ENCODE results near the gene SLC48A1. TPM values are rescaled to one million over a fixed set of nuclear protein-coding genes. Genes with fewer than 3 reads are reported as not detected.

The SLC48A1 gene
- total RNA-seq, 4 donors from 2014 or later: 18.9 to 35.4 (median 25.4) TPM

- DNase-seq: no peak
- 92 to 95% methylated on average over 11 to 12 of the region's 19 CpGs for WGBS, 2 donors
- H3K27ac ChIP-seq: peak overlapping the region in 2 of 4 donors; percentile 92 to 93
- no peaks in the 10 kb centered on the region for H3K9me3 ChIP-seq
- peaks cover 5 to 60% (median 6%) of the 10 kb centered on the region in 3 donors for H3K36me3 ChIP-seq
- no peak overlapping the region for H3K4me3 ChIP-seq
- no peaks in the 10 kb centered on the region for H3K27me3 ChIP-seq
- H3K4me1 ChIP-seq: peaks cover 42 to 54% (median 47%) of the 10 kb centered on the region in 3 donors
- intact Hi-C loops (cut with DNase I): no loop called here
- TF ChIP-seq CTCF (IDR thresholded peaks at IDR 0.05): no peak
- no peak for TF ChIP-seq POLR2A (IDR thresholded peaks at IDR 0.05)
Measured at GRCh38 chr12:47750916-47751470, 22.0 kb upstream of the SLC48A1 start.

- no peak overlapping the region for H3K4me3 ChIP-seq
- intact Hi-C loops (cut with DNase I): no loop called here
- WGBS, 2 donors: 58 to 82% methylated on average over 5 to 7 of the region's 9 CpGs
- no peak for DNase-seq
- H3K9me3 ChIP-seq: no peaks in the 10 kb centered on the region
- H3K27me3 ChIP-seq: no peaks in the 10 kb centered on the region
- peak overlapping the region in 3 of 4 donors; percentile 89 to 93 (median 92) for H3K27ac ChIP-seq
- TF ChIP-seq CTCF (IDR thresholded peaks at IDR 0.05): no peak
- TF ChIP-seq POLR2A (IDR thresholded peaks at IDR 0.05): no peak
- peaks cover 48 to 59% (median 49%) of the 10 kb centered on the region in 3 donors for H3K4me1 ChIP-seq
- peaks cover under 1 to 57% (median 5%) of the 10 kb centered on the region in 3 donors for H3K36me3 ChIP-seq
Measured at GRCh38 chr12:47751561-47751960, 21.5 kb upstream of the SLC48A1 start.

- H3K9me3 ChIP-seq: no peaks in the 10 kb centered on the region
- H3K36me3 ChIP-seq: peaks cover 0 to 51% (median 5%) of the 10 kb centered on the region in 3 donors
Measured at GRCh38 chr12:47752121-47752520, 20.9 kb upstream of the SLC48A1 start.

GRCh38 chr12:47752552-47752951 is 20.5 kb upstream of the SLC48A1 start:
- intact Hi-C loops (cut with DNase I): no loop called here
- TF ChIP-seq CTCF (IDR thresholded peaks at IDR 0.05) (no peak), POLR2A (IDR thresholded peaks at IDR 0.05) (no peak)
- H3K27ac ChIP-seq: peak overlapping the region; percentile 84 to 93 (median 90)
- no peak for DNase-seq
- WGBS, 2 donors: 24 to 53% methylated on average over 3 to 7 of the region's 7 CpGs
- H3K27me3 ChIP-seq: no peaks in the 10 kb centered on the region
- H3K4me1 ChIP-seq: peaks cover 51 to 69% (median 52%) of the 10 kb centered on the region in 3 donors
- H3K4me3 ChIP-seq: peak overlapping the region in 1 of 4 donors; percentile 77
- H3K36me3 ChIP-seq: peaks cover 0 to 47% (median 5%) of the 10 kb centered on the region in 3 donors
- no peaks in the 10 kb centered on the region for H3K9me3 ChIP-seq

More at GRCh38 chr12:47752121-47752520, 20.9 kb upstream of the SLC48A1 start:
- H3K4me3 ChIP-seq: no peak overlapping the region
- intact Hi-C loops (cut with DNase I): no loop called here
- peak overlapping the region; percentile 84 to 93 (median 90) for H3K27ac ChIP-seq
- TF ChIP-seq POLR2A (IDR thresholded peaks at IDR 0.05): no peak
- TF ChIP-seq CTCF (IDR thresholded peaks at IDR 0.05): no peak
- WGBS, 2 donors: 59 to 64% methylated on average over 3 to 4 of the region's 4 CpGs
- H3K4me1 ChIP-seq: peaks cover 49 to 65% (median 52%) of the 10 kb centered on the region in 3 donors
- H3K27me3 ChIP-seq: no peaks in the 10 kb centered on the region
- DNase-seq: no peak
